GM18858 (cell line): ENCODE data around the gene SNAP25.

ENCODE experiments used
- ATAC-seq: cut with Tn5 transposase; IDR thresholded peaks from one replicate; pipeline ENCODE4 v1.9.1; 2021; ENCODE audit not compliant: unreplicated experiment

Gene SNAP25

GRCh38 chr20:10218536-10219451 lies at the start of gene SNAP25:
TSS of gene SNAP25 (plus strand) at chr20:10218830. CDS start at chr20:10275492, 56,662 bp downstream.
- ATAC-seq, result no peak

GRCh38 chr20:10169752-10170151 lies 48.9 kb upstream of the SNAP25 start:
- no peak for ATAC-seq

- ATAC-seq, result no peak
Measured at GRCh38 chr20:10170261-10170660, 48.4 kb upstream of the SNAP25 start.

- no peak for ATAC-seq
Measured at GRCh38 chr20:10171864-10172751, 46.5 kb upstream of the SNAP25 start.

DNA sequence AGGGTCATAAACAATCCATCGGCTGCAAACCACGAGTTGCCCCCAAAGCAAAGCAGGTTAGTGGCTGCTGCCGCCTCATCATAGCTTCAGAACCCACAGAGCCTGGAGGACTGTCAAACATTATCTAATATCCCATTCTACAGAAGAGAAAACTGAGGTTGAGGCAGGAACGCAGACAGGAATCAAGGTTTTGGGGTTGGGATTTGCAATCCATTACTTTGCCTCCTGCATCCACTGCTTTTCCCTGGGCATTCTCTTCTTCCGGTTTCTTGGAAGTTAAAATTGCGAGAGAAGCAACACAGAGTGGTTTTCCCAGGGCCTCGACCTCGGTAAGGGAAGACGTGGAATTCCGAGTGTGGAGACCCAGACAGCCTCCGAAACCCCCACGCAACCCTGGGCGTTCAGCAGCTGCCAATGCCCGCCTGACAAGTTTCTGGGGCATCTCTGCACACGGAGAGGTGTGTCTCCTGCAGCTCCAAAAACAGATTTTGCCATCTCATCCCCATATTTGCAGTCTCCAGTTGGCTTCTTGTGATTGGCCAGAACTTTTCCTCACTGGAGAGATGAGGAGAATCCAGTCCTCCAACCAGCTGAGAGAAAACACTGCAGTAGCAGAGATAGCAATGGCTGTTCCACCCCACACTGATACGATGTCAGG lies 45.5 kb upstream of the SNAP25 start:
- no peak for ATAC-seq

- no peak for ATAC-seq
Measured at GRCh38 chr20:10174400-10174799, 44.2 kb upstream of the SNAP25 start.

DNA sequence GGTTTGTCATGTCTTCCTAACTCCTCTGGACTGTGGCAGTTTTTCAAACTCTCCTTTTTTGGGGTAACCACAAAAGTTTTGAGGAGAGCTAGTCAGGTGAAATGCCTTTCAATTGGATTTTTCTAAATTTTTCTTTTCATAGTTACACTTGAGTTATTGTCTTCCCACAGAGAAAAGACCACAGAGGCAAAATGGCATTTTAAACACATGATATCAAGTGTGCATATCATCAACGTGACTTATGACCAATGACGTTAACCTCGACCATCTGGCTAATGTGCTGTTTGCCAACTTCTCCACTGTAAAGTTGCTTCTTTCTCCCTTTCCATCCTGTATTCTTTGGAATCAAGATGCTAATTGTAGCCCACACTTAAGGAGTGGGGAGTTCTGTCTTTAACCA lies 41.3 kb upstream of the SNAP25 start:
- ATAC-seq, result no peak

DNA sequence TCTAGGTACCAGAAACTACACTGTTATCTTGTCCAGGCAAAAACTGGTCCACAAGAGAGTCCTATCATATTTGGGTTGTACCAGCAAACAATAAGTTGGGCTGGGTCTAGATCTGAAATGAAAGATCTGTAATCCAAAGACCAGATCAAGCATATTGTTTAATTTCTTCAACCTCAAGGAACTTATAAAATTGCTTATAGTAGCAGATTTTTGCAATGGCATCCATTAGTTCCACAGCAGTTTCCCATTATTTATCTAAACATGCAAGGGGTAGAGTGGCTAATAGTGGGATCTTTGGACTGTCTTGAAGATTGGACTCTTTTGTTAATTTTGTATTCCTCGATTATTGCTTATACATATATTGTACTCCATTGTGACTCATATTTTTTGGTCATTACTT lies 40.5 kb upstream of the SNAP25 start:
- no peak for ATAC-seq

- no peak for ATAC-seq
Measured at GRCh38 chr20:10178727-10179313, 39.8 kb upstream of the SNAP25 start.

DNA sequence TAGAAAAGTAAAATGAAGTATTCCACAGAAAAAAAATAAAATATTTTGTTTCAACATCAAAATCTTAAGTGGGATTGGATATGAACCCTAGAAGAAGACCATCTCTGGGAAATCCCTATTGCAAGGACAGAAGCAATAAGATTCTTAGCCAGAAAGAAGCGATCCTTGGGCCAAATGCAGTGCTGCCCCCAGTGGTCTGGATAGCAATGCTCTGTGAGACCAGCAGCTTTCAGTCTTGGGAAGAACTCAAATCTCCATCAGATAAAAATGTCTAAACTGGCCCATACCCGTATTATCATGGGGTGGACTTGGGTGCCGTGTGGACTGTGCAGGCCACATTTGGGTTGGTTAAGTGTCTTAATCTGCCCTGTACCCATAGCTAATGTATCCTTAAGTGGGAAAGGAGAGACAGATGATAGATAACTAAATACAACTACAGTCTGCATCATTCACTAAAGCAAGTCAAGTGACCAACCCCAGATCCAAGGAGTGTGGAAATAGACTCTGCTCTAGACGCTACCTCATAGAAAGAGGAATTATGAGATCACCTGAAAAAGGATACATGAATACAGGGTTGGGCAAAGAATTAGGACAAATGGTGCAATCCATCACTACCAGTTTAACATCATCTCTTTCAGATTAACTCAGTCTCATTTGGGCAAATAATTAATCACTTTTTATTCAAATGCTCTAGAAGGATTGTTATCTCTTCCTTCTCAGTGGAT lies 38.9 kb upstream of the SNAP25 start:
- no peak for ATAC-seq

- no peak for ATAC-seq
Measured at GRCh38 chr20:10180651-10181235, 37.9 kb upstream of the SNAP25 start.

GRCh38 chr20:10185741-10186558 lies 32.7 kb upstream of the SNAP25 start:
- no peak for ATAC-seq

GRCh38 chr20:10190456-10190855 lies 28.2 kb upstream of the SNAP25 start:
- no peak for ATAC-seq

DNA sequence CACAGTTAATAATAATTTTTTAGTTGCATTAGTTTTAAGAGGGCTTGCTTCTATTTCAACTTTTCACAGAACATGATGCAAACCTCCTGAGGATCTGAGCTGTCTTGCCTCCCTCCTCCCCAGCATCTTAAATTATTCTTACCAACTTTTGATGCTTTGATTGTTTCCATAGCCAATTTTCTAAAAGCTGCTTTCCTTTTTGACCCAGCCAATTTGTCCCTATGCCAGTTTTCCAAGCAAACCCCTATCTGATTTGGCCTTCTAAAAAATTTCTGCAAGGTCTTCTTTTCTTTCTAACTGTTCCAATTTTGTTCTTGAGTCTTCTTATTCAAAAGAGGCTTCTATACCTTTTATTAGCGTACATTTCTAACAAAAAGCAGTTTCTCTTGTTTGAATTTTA lies 26.5 kb upstream of the SNAP25 start:
- ATAC-seq, result no peak

GRCh38 chr20:10194166-10194565 lies 24.5 kb upstream of the SNAP25 start:
- ATAC-seq, result no peak

DNA sequence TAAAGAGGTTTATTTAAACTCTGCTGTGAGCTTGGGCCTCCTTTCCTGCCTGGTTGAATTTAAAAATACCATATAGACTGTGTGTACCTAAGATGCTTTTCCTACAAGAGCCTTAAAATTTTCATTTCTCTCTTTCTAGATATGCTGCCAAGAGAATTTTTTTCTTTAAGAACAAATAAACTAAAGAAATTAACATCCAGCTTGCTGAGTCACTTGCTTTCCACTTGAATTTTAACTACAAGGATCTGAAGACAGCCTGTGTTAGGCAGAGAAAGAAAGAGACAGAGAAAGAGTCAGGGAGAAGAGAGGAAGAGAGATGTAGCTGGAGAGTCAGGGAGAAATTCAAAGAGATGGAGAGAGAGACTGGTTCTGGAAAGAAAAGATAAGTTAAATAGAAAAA lies 18.3 kb upstream of the SNAP25 start:
- ATAC-seq, result no peak

- ATAC-seq, result no peak
Measured at GRCh38 chr20:10201321-10201870, 17.2 kb upstream of the SNAP25 start.

DNA sequence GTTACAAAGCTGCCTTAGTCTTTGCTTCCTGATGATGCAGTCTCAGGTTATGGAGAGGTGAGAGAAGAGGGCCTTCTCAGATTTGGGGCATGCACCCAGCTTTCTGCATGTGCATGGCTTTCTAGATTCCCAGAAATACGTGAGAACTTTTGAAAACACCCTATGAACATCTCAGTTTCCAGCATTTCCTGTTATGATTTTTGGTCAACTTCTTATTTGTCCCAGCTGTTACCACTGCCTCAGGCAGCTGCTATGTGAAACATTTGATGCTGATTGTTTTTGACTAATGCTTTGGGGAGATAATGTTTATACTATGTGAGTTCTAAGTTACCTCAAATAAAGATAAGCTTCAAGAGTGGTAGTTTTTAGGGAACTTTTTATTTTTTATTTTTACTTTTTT lies 9.5 kb upstream of the SNAP25 start:
- ATAC-seq, result no peak

GRCh38 chr20:10213526-10213925 lies 5.1 kb upstream of the SNAP25 start:
- ATAC-seq, result no peak
